ENCODE data around the gene NEU1.

- no peak for TF ChIP-seq CTCF (IDR thresholded peaks at IDR 0.05)
- TF ChIP-seq POLR2AphosphoS5 (IDR thresholded peaks at IDR 0.05), result no peak
- no peak for TF ChIP-seq POLR2A (IDR thresholded peaks at IDR 0.05)
- TF ChIP-seq EP300 (IDR thresholded peaks at IDR 0.05), result no peak
Measured at GRCh38 chr6:31899215-31899614, 36.6 kb upstream of the NEU1 start.
